IMR-90 (cell line): ENCODE data around the gene ZBTB32.

ENCODE experiments used
- CEBPB ChIP-seq: IDR thresholded peaks from 2 replicates; pipeline ENCODE4 v1.6.1; 2012; ENCODE audit warnings: low read depth, low read length, improper control_type of control experiment
- MAFK ChIP-seq: IDR thresholded peaks from 2 replicates; pipeline ENCODE4 v1.6.1; 2012; ENCODE audit warnings: low read depth, low read length, improper control_type of control experiment
- NFE2L2 ChIP-seq: fragments of 150-350 bp; IDR thresholded peaks from 2 replicates; pipeline ENCODE4 v1.6.1; 2016; ENCODE audit warnings: low read depth, mild to moderate bottlenecking, low read length
- POLR2A ChIP-seq: IDR thresholded peaks from 2 replicates; pipeline ENCODE4 v1.6.1; 2012; ENCODE audit warnings: mild to moderate bottlenecking, low read depth, low read length
- RAD21 ChIP-seq: IDR thresholded peaks from 2 replicates; pipeline ENCODE4 v1.6.1; 2012; ENCODE audit warnings: low read length, improper control_type of control experiment
- RCOR1 ChIP-seq: IDR thresholded peaks from 2 replicates; pipeline ENCODE4 v1.6.1; 2012; ENCODE audit warnings: mild to moderate bottlenecking, low read length, improper control_type of control experiment; ENCODE audit not compliant: insufficient replicate concordance
- RFX5 ChIP-seq: IDR thresholded peaks from 2 replicates; pipeline ENCODE4 v1.8.0; 2012; ENCODE audit warnings: low read depth, mild to moderate bottlenecking, low read length, moderate library complexity
- SMC3 ChIP-seq: fragments of 150-350 bp; IDR thresholded peaks from 2 replicates; pipeline ENCODE4 v1.6.1; 2016; ENCODE audit warnings: low read depth, mild to moderate bottlenecking, antibody characterized with exemption, low read length, moderate library complexity
- TF ChIP-seq, protein P1 (sequence below): conservative IDR thresholded peaks from 2 replicates; pipeline ENCODE4 v1.5.1; 2012; ENCODE audit warnings: mild to moderate bottlenecking, low read depth, low read length, improper control_type of control experiment
- TF ChIP-seq, protein P2 (sequence below): fragments of 150-350 bp; IDR thresholded peaks from 2 replicates; pipeline ENCODE4 v1.6.1; 2016; ENCODE audit warnings: low read depth, mild to moderate bottlenecking, low read length, moderate library complexity, borderline replicate concordance
- TF ChIP-seq, protein P3 (sequence below): fragments of 150-350 bp; IDR thresholded peaks from 2 replicates; pipeline ENCODE4 v1.6.1; 2017; ENCODE audit warnings: mild to moderate bottlenecking, antibody characterized with exemption, low read length, low read depth

DNA sequence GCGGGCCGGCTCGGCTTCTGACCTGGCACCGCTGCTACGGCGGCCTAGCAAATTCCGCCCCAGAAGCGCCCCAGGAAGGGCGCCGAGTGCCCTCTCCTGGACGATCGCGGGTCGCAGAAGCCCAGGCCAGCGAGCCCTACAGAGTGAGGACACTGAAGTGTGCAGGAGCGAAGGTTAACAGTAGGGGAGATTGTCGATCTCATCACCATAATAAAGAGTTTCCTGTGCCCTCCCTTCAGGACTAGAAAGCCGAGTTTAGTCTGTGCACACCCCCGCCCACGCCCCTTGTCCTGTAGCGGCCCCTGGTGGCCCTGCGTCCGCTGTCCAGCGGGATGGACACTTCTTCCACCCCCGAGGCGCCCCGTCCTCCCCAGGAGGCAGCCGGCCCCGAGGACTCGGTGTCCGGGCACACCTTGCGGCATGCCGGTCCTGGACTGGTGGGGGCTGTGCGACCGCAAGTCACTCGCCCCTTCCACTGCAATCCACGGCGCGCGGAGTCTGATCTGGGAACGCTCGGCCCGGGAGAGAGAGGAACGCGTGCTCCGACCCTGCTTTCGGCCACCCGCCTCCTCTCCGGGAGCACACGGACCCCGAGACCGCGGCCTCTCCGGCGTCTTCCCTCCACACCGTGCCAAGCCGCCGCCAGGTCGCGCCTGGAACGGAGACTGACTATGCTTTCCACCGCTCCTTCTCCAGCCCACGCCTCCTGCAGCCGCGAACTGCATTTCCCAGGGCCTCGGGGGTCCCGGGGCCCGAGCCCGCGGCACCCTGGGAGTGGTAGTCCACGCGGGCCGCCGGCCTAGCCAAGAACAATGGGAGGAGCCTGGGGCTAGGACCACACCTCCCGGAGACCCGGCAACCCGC is 12.7 kb downstream of the ZBTB32 start:
- TF ChIP-seq, protein P1, sequence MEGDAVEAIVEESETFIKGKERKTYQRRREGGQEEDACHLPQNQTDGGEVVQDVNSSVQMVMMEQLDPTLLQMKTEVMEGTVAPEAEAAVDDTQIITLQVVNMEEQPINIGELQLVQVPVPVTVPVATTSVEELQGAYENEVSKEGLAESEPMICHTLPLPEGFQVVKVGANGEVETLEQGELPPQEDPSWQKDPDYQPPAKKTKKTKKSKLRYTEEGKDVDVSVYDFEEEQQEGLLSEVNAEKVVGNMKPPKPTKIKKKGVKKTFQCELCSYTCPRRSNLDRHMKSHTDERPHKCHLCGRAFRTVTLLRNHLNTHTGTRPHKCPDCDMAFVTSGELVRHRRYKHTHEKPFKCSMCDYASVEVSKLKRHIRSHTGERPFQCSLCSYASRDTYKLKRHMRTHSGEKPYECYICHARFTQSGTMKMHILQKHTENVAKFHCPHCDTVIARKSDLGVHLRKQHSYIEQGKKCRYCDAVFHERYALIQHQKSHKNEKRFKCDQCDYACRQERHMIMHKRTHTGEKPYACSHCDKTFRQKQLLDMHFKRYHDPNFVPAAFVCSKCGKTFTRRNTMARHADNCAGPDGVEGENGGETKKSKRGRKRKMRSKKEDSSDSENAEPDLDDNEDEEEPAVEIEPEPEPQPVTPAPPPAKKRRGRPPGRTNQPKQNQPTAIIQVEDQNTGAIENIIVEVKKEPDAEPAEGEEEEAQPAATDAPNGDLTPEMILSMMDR, result peak; percentile 81
- no peak for TF ChIP-seq POLR2A
- TF ChIP-seq, protein P2, sequence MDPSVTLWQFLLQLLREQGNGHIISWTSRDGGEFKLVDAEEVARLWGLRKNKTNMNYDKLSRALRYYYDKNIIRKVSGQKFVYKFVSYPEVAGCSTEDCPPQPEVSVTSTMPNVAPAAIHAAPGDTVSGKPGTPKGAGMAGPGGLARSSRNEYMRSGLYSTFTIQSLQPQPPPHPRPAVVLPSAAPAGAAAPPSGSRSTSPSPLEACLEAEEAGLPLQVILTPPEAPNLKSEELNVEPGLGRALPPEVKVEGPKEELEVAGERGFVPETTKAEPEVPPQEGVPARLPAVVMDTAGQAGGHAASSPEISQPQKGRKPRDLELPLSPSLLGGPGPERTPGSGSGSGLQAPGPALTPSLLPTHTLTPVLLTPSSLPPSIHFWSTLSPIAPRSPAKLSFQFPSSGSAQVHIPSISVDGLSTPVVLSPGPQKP, result no peak
- TF ChIP-seq NFE2L2, result no peak
- no peak for TF ChIP-seq CEBPB
- TF ChIP-seq RAD21, result peak; percentile 71
- TF ChIP-seq RFX5, result no peak
- TF ChIP-seq SMC3, result peak; percentile 62; the same call in 1 of the 2 replicates
- TF ChIP-seq MAFK, result no peak
- TF ChIP-seq, protein P3, sequence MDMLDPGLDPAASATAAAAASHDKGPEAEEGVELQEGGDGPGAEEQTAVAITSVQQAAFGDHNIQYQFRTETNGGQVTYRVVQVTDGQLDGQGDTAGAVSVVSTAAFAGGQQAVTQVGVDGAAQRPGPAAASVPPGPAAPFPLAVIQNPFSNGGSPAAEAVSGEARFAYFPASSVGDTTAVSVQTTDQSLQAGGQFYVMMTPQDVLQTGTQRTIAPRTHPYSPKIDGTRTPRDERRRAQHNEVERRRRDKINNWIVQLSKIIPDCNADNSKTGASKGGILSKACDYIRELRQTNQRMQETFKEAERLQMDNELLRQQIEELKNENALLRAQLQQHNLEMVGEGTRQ, result no peak
- TF ChIP-seq RCOR1, result no peak
